IMR-90 (cell line): ENCODE data around the gene PTPN13. TPM values are rescaled to one million over a fixed set of nuclear protein-coding genes. Genes with fewer than 3 reads are reported as not detected.
A peak's percentile ranks its signal among the peaks of the same experiment; 100 is the strongest.

ENCODE experiments used
- ATAC-seq: fragments of 200-7000 bp; cut with Tn5 transposase; 2 replicates; pipeline ENCODE4 v1.9.1; 2020; ENCODE audit warnings: low read depth, mild to moderate bottlenecking, moderate library complexity
- BruUV-seq: library from RNA; stranded (reverse); fragments of 400-500 nt; replicated peaks from 2 replicates; lab custom pipeline; 2021; lab: Mats Ljungman, UMichigan
- CTCF ChIA-PET: fragments of 300-600 bp; formaldehyde crosslinking; extraction: SDS; loops from one replicate; lab custom pipeline; 2021; ENCODE audit warnings: antibody characterized with exemption; lab: Yijun Ruan, JAX
- POLR2A ChIA-PET: fragments of 300-600 bp; sonication (Branson Sonifier 250); formaldehyde crosslinking; loops from one replicate; lab custom pipeline; 2022; ENCODE audit warnings: antibody characterized with exemption; ENCODE audit not compliant: unreplicated experiment; lab: Charles Lee
- DNase-seq: peaks from one replicate; pipeline ENCODE4 v3.0.0; 2013
- H2AFZ ChIP-seq: replicated peaks from 2 replicates; pipeline ENCODE3; 2013; ENCODE audit warnings: low read length, mild to moderate bottlenecking; ENCODE audit not compliant: poor library complexity
- H2AK5ac ChIP-seq: 2 replicates; pipeline ENCODE4 v1.6.1; 2013; ENCODE audit warnings: low read depth, low read length, inconsistent platforms
- H2AK9ac ChIP-seq: replicated peaks from 2 replicates; pipeline ENCODE3; 2013; ENCODE audit warnings: mild to moderate bottlenecking, low read depth, low read length, moderate library complexity; ENCODE audit not compliant: poor library complexity
- H2BK120ac ChIP-seq: 2 replicates; pipeline ENCODE4 v1.6.1; 2013; ENCODE audit warnings: low read depth, low read length, inconsistent platforms
- H2BK15ac ChIP-seq: 3 replicates; pipeline ENCODE4 v1.6.1; 2013; ENCODE audit warnings: low read depth, low read length, inconsistent platforms
- H2BK20ac ChIP-seq: 2 replicates; pipeline ENCODE4 v1.6.1; 2013; ENCODE audit warnings: low read depth, mild to moderate bottlenecking, inconsistent platforms, low read length, moderate library complexity
- H2BK5ac ChIP-seq: 2 replicates; pipeline ENCODE4 v1.6.1; 2013; ENCODE audit warnings: mild to moderate bottlenecking, low read depth, low read length, inconsistent platforms; ENCODE audit not compliant: poor library complexity, severe bottlenecking
- H3K14ac ChIP-seq: replicated peaks from 2 replicates; pipeline ENCODE4 v1.6.1; 2013; ENCODE audit warnings: low read depth, low read length, inconsistent platforms
- H3K18ac ChIP-seq: 2 replicates; pipeline ENCODE4 v1.6.1; 2013; ENCODE audit warnings: low read depth, low read length, control low read depth
- H3K23ac ChIP-seq: 2 replicates; pipeline ENCODE4 v1.6.1; 2013; ENCODE audit warnings: low read depth, low read length, inconsistent platforms
- H3K27ac ChIP-seq: 2 replicates; pipeline ENCODE4 v1.5.1; 2013; ENCODE audit warnings: mild to moderate bottlenecking, control low read depth, low read length; ENCODE audit not compliant: insufficient read depth
- H3K27me3 ChIP-seq: 2 replicates; pipeline ENCODE4 v1.6.1; 2013; ENCODE audit warnings: low read length; ENCODE audit not compliant: control insufficient read depth, insufficient read depth
- H3K36me3 ChIP-seq: 2 replicates; pipeline ENCODE4 v1.6.1; 2013; ENCODE audit warnings: low read length, mixed read lengths; ENCODE audit not compliant: control insufficient read depth, insufficient read depth
- H3K4ac ChIP-seq: 2 replicates; pipeline ENCODE4 v1.6.1; 2013; ENCODE audit warnings: low read depth, low read length, inconsistent platforms
- H3K4me1 ChIP-seq: 2 replicates; pipeline ENCODE4 v1.6.1; 2013; ENCODE audit warnings: low read length, mixed read lengths; ENCODE audit not compliant: control insufficient read depth, insufficient read depth
- H3K4me2 ChIP-seq: 2 replicates; pipeline ENCODE4 v1.6.1; 2013; ENCODE audit warnings: low read depth, mild to moderate bottlenecking, control low read depth, low read length, moderate library complexity
- H3K4me3 ChIP-seq: 2 replicates; pipeline ENCODE4 v1.5.1; 2013; ENCODE audit warnings: low read depth, mild to moderate bottlenecking, control low read depth, low read length, moderate library complexity; ENCODE audit not compliant: insufficient read depth
- H3K56ac ChIP-seq: 2 replicates; pipeline ENCODE4 v1.6.1; 2013; ENCODE audit warnings: low read length, inconsistent platforms; ENCODE audit not compliant: insufficient read depth; ENCODE audit errors: extremely low read depth
- H3K79me1 ChIP-seq, 2 experiments: 2 replicates each; pipeline ENCODE4 v1.6.1; 2013; ENCODE audit warnings: low read length in 2 of 2, inconsistent platforms in 1 of 2, low read depth in 1 of 2
- H3K9ac ChIP-seq: 2 replicates; pipeline ENCODE4 v1.6.1; 2013; ENCODE audit warnings: low read depth, low read length, control low read depth
- H3K9me1 ChIP-seq: 2 replicates; pipeline ENCODE4 v1.6.1; 2013; ENCODE audit warnings: low read length, inconsistent platforms; ENCODE audit not compliant: insufficient read depth
- H3K9me3 ChIP-seq: 2 replicates; pipeline ENCODE4 v1.6.1; 2013; ENCODE audit warnings: low read length; ENCODE audit not compliant: control insufficient read depth, insufficient read depth
- H4K20me1 ChIP-seq: 2 replicates; pipeline ENCODE4 v1.6.1; 2013; ENCODE audit warnings: low read length, inconsistent platforms; ENCODE audit not compliant: insufficient read depth
- H4K5ac ChIP-seq: 2 replicates; pipeline ENCODE4 v1.6.1; 2013; ENCODE audit warnings: mild to moderate bottlenecking, low read depth, low read length, control low read depth
- H4K8ac ChIP-seq, 2 experiments: 2 replicates each; pipeline ENCODE4 v1.6.1; 2013; ENCODE audit warnings: low read depth in 2 of 2, low read length in 2 of 2, control low read depth in 1 of 2, inconsistent platforms in 1 of 2
- H4K91ac ChIP-seq: 2 replicates; pipeline ENCODE4 v1.6.1; 2013; ENCODE audit warnings: low read depth, low read length, inconsistent platforms; ENCODE audit not compliant: insufficient read depth
- BHLHE40 ChIP-seq: fragments of 150-350 bp; IDR thresholded peaks from 2 replicates; pipeline ENCODE4 v1.6.1; 2016; ENCODE audit warnings: mild to moderate bottlenecking, low read depth, low read length
- CEBPB ChIP-seq: IDR thresholded peaks from 2 replicates; pipeline ENCODE4 v1.6.1; 2012; ENCODE audit warnings: low read depth, low read length, improper control_type of control experiment
- FOS ChIP-seq: fragments of 150-350 bp; IDR thresholded peaks from 2 replicates; pipeline ENCODE4 v1.6.1; 2016; ENCODE audit warnings: low read depth, low read length
- MAFK ChIP-seq: IDR thresholded peaks from 2 replicates; pipeline ENCODE4 v1.6.1; 2012; ENCODE audit warnings: low read depth, low read length, improper control_type of control experiment
- MAZ ChIP-seq: IDR thresholded peaks from 2 replicates; pipeline ENCODE4 v1.6.1; 2012; ENCODE audit warnings: low read depth, mild to moderate bottlenecking, low read length, improper control_type of control experiment, moderate library complexity, borderline replicate concordance
- POLR2A ChIP-seq: IDR thresholded peaks from 2 replicates; pipeline ENCODE4 v1.6.1; 2012; ENCODE audit warnings: mild to moderate bottlenecking, low read depth, low read length
- RAD21 ChIP-seq: IDR thresholded peaks from 2 replicates; pipeline ENCODE4 v1.6.1; 2012; ENCODE audit warnings: low read length, improper control_type of control experiment
- RFX5 ChIP-seq: IDR thresholded peaks from 2 replicates; pipeline ENCODE4 v1.8.0; 2012; ENCODE audit warnings: low read depth, mild to moderate bottlenecking, low read length, moderate library complexity
- WGBS, 2 experiments: methylation state at CpG; one replicate each; pipeline versions ENCODE4 v1.1.5 to v1.1.7; 2013; ENCODE audit warnings: missing lambda C conversion rate in 2 of 2; ENCODE audit not compliant: insufficient read length in 1 of 2; ENCODE audit errors: extremely low coverage in 2 of 2; 5-methylcytosine and 5-hydroxymethylcytosine counted together
- dilution Hi-C: fragments of 300-500 bp; cut with HindIII; formaldehyde crosslinking; loops from one replicate; pipeline ENCODE4 v1.14.3; 2018; ENCODE audit warnings: low sequenced_read_pairs; ENCODE audit not compliant: unreplicated experiment
- in situ Hi-C: fragments of 300-500 bp; cut with MboI; formaldehyde crosslinking; loops from 3 replicates; pipeline ENCODE4 v1.14.3; 2019; ENCODE audit warnings: low sequenced_read_pairs, inconsistent platforms, mixed read lengths
- intact Hi-C: fragments of 100-400 bp; cut with micrococcal nuclease; formaldehyde crosslinking; loops from 2 replicates; pipeline ENCODE4 v1.10.0; 2022
- polyA plus RNA-seq, 3 experiments: library from polyadenylated mRNA; depleted of rRNA; stranded (reverse); fragments of >200 nt; gene quantifications; 2 replicates each; pipeline ENCODE4 v1.2.3, GENCODE V29; 2012; ENCODE audit warnings: low replicate concordance in 1 of 3
- total RNA-seq: library from RNA; depleted of rRNA; stranded (reverse); fragments of >200 nt; gene quantifications from 2 replicates; pipeline ENCODE4 v1.2.3, GENCODE V29; 2012
- TF ChIP-seq, protein P1 (sequence below): fragments of 150-350 bp; IDR thresholded peaks from 2 replicates; pipeline ENCODE4 v1.6.1; 2016; ENCODE audit warnings: low read depth, mild to moderate bottlenecking, low read length, moderate library complexity, borderline replicate concordance
- TF ChIP-seq, protein P2 (sequence below): conservative IDR thresholded peaks from 2 replicates; pipeline ENCODE4 v1.5.1; 2012; ENCODE audit warnings: mild to moderate bottlenecking, low read depth, low read length, improper control_type of control experiment

The PTPN13 gene
- total and polyA plus RNA-seq, 2 of the 4 experiments (the other 2 are of a cell fraction): 7.7 to 29.0 TPM

- Histone ChIP-seq H3K4me2 (no peak overlapping the region), H3K4me1 (no peaks in the 10 kb centered on the region), H2AFZ (no peak overlapping the region), H3K27ac (no peak overlapping the region), H3K79me1 (no peaks in the 10 kb centered on the region), H3K4me3 (no peak overlapping the region), H4K8ac (no peak overlapping the region), H2BK120ac (no peak overlapping the region), H4K5ac (no peak overlapping the region), H3K4ac (no peak overlapping the region), H2BK20ac (no peak overlapping the region), H3K56ac (no peak overlapping the region), H3K23ac (no peak overlapping the region), H3K9me1 (no peaks in the 10 kb centered on the region), H3K9ac (no peak overlapping the region), H3K14ac (no peak overlapping the region), H2AK9ac (no peak overlapping the region), H2BK15ac (no peak overlapping the region), H2AK5ac (no peak overlapping the region), H3K36me3 (no peaks in the 10 kb centered on the region), H2BK5ac (no peak overlapping the region), H3K27me3 (no peaks in the 10 kb centered on the region), H3K18ac (no peak overlapping the region), H3K9me3 (no peaks in the 10 kb centered on the region), H4K91ac (no peak overlapping the region), H4K20me1 (no peaks in the 10 kb centered on the region)
- in situ Hi-C loops: no loop called here
- dilution Hi-C loops: no loop called here
- ChIA-PET CTCF (no interaction called here), POLR2A (no interaction called here)
- BruUV-seq: no TSS peak
- no peak for ATAC-seq
- TF ChIP-seq RAD21 (no peak), FOS (no peak), CEBPB (no peak), MAFK (no peak), MAZ (no peak), POLR2A (no peak), BHLHE40 (no peak), RFX5 (no peak)
- TF ChIP-seq, protein P1, sequence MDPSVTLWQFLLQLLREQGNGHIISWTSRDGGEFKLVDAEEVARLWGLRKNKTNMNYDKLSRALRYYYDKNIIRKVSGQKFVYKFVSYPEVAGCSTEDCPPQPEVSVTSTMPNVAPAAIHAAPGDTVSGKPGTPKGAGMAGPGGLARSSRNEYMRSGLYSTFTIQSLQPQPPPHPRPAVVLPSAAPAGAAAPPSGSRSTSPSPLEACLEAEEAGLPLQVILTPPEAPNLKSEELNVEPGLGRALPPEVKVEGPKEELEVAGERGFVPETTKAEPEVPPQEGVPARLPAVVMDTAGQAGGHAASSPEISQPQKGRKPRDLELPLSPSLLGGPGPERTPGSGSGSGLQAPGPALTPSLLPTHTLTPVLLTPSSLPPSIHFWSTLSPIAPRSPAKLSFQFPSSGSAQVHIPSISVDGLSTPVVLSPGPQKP: no peak
- TF ChIP-seq, protein P2, sequence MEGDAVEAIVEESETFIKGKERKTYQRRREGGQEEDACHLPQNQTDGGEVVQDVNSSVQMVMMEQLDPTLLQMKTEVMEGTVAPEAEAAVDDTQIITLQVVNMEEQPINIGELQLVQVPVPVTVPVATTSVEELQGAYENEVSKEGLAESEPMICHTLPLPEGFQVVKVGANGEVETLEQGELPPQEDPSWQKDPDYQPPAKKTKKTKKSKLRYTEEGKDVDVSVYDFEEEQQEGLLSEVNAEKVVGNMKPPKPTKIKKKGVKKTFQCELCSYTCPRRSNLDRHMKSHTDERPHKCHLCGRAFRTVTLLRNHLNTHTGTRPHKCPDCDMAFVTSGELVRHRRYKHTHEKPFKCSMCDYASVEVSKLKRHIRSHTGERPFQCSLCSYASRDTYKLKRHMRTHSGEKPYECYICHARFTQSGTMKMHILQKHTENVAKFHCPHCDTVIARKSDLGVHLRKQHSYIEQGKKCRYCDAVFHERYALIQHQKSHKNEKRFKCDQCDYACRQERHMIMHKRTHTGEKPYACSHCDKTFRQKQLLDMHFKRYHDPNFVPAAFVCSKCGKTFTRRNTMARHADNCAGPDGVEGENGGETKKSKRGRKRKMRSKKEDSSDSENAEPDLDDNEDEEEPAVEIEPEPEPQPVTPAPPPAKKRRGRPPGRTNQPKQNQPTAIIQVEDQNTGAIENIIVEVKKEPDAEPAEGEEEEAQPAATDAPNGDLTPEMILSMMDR: no peak
- intact Hi-C loops: no loop called here
- peak; percentile 42 for DNase-seq
- WGBS, 2 experiments: no CpG with 5 or more reads among the region's 1 CpG
These were observed 35.3 kb upstream of the PTPN13 start for GRCh38 chr4:86558797-86559196.
